GM21529 (cell line): ENCODE measurements around the gene GNB3.

ENCODE experiments used
- ATAC-seq: cut with Tn5 transposase; IDR thresholded peaks from one replicate; pipeline ENCODE4 v1.9.1; 2021; ENCODE audit not compliant: unreplicated experiment

Gene GNB3

DNA sequence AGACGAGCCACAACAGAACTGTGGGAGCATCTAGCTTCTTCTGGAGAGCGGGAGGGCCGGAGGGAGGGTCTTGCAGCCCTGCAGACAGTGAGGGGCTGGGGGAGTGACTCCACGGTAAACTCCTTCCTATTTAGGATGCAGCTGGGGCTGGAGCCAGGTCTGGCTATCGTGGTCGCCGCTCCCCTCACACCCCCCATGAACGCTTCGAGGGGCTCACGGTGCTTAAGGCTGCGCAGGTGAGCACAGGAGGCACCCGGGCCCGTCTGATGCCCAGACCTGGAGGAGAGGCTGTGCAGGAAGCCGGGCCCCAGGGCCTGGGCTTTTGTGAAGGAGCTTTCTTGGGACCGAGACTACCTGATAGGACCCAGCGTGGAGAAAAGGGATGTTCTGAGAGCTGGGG is 3.9 kb upstream of the GNB3 start:
- ATAC-seq, result no peak

DNA sequence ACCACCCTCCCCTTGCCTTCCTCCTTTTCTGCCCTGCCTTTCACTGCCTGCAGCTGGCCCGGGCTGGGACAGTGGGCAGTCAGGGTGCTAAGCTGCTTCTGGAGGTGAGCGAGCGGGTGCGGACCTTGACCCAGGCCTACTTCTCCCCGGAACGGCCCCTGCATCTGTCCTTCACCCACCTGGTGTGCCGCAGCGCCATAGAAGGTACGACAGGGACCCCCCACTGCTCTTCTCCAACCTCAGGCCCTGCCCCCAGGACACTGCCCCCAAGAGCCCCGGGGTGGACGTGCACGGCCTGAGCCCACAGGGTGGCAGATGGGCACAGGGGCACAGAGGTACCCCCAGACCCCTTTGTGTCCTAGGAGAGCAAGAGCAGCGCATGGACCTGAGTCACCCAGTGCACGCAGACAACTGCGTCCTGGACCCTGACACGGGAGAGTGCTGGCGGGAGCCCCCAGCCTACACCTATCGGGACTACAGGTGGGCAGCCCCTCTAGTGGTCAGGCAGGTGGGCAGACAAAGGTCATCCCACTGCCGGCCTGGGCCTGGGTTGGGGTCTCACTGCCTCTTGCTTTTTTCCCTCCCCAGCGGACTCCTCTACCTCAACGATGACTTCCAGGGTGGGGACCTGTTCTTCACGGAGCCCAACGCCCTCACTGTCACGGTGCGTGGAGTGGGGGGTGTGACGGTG is 3.2 kb upstream of the GNB3 start:
- ATAC-seq, result no peak

DNA sequence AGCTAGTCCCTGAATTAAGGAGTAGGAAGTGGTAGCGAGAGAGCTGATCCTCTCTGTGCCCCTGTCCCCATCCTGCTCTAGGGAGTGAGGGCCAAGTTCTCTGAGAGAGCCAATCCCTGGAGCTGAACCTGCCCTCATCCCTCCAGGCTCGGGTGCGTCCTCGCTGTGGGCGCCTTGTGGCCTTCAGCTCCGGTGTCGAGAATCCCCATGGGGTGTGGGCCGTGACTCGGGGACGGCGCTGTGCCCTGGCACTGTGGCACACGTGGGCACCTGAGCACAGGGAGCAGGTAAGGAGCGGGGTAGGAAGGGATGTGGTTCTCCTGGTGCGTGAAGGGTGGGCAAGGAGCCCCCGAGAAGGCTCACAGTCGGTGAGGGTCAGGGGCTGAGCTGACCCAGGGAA is 1.9 kb upstream of the GNB3 start:
- no peak for ATAC-seq

DNA sequence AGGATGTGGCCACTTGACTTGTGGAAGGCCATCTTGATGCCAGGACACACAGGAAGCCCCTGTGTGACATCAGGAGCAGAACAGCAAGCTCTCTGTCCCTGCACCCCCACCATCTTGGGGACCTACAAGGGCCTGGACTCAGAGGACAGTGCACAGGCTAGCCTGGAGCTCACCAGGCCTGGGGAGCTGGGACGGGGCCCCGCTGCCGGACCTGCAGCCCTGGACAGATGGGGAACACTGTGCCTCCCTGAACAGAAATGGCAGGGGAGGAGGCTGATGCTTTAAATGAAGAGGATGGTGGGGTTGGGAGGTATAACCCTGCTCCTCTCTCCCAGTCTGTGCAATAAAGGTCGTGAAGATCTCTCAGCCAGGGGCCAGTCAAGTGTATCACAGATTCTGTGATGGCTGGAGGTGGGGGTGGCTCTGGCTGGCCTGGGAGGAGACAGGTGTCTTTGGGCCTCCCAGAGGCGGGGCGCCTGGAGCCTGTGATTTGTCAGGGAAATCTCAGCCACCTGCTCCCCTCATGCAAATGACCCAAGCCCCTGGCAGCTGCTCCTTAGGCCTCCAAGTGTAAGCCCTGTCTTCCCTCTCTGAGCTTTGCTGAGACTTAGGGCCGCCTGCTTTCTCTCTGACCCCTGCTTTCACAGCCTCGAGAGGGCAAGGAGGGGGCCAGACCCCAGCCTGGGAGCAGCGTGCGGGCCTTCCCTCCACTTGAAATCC is 1.1 kb upstream of the GNB3 start:
- peak; percentile 85 for ATAC-seq

DNA sequence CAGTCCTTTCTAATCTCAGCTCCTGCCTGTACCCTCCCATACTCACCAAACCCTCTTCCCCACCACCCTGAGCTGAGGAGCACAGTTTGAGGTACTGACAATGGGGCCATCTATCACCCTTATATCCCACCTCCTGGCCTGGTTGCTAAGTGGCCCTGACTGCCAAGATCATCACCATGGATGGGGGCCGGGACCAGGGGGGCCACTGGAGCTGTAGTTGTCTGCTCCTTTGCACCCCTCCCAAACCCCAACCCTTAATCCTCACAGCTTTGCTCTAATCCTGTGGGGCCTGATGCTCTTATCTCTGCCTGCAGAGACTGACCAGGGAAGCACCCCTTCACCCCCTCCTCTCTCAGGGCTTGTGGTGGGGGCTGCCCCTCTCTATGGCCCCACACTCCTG is 395 bp upstream of the GNB3 start:
- ATAC-seq, result no peak

DNA sequence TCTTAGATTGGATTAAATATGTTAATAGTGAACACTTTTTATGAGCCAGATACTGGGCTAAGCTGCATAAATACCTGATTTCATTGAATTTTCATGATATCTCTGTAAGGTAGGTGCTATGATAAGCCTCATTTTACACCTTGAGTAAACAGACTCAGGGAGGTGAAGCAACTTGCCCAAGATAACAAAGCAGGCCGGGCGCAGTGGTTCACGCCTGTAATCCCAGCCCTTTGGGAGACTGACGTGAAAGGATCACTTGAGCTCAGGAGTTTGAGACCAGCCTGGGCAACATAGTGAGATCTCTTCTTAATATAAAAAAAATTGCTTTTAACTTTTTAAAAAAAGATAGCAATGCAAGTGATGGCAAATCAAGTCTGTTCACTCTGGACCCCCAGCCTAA is 1.4 kb downstream of the GNB3 start:
- no peak for ATAC-seq

DNA sequence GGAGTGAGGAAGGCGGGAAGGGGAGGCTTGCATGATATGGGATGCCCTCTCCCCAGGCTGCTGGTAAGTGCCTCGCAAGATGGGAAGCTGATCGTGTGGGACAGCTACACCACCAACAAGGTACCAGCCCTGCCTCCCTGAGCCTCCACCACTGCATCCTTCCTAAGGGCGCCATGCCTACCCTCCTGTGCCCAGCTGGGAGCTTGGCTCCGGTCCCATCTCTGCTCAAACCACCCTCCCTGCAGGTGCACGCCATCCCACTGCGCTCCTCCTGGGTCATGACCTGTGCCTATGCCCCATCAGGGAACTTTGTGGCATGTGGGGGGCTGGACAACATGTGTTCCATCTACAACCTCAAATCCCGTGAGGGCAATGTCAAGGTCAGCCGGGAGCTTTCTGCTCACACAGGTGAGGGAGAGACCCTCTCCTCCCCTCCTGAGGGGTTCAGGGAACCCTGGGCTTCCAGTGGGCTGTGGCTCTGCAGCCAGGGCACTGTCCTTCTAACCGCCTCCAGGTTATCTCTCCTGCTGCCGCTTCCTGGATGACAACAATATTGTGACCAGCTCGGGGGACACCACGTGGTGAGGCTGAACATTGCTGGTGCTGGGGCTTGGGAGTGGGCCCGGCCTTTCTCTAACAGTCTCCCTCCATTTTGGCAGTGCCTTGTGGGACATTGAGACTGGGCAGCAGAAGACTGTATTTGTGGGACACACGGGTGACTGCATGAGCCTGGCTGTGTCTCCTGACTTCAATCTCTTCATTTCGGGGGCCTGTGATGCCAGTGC is 2.6 kb downstream of the GNB3 start:
- ATAC-seq, result no peak

DNA sequence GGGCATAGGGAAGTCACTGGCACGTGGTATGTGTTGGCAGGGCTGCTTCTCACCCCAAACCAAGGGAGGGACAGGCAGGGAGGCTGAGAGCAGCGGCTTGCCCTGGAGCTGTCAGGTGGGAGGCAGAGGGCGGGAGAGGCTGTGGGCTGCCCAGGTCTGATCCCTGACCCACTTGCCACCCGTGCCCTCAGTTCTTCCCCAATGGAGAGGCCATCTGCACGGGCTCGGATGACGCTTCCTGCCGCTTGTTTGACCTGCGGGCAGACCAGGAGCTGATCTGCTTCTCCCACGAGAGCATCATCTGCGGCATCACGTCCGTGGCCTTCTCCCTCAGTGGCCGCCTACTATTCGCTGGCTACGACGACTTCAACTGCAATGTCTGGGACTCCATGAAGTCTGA is 4.7 kb downstream of the GNB3 start:
- ATAC-seq, result no peak

DNA sequence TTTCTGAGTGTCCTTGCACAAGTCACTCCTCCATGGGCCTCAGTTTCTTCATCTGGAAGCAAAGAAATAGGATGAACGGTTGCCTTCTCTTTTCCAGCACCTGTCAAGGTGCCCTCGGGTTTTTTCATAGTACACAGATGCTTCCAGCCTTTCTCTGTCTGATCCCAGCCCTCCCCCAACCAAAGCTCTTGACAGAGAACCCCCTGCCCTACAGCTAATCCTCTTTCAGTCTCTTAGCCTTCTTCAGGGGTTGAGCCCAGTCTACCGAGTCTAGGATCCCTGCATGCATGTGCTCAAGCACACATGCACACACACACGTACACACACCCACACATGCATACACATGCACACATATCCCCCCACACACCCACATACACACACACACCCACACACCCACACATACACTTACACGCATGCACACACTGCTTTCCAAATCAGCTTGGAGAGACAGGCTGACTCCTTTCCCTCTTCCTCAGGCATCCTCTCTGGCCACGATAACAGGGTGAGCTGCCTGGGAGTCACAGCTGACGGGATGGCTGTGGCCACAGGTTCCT is 5.7 kb downstream of the GNB3 start:
- ATAC-seq, result no peak

DNA sequence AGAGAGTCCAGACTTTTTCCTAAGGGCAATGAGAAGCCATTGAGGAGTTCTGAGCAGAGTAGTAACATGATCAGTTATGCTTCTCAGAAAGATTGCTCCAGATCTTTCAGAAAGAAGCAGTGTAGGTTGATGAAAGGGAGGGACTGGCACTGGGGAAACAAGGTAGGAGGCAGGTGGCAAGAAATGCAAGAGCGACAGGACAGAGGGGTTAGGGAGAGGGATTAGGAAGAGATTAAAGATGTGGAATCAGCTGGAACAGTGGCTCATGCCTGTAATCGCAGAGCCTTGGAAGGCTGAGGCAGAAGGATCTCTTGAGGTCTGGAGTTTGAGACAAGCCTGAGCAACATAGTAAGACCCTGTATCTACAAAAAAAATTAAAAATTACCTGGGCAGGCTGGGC is 7.0 kb downstream of the GNB3 start:
- no peak for ATAC-seq

DNA sequence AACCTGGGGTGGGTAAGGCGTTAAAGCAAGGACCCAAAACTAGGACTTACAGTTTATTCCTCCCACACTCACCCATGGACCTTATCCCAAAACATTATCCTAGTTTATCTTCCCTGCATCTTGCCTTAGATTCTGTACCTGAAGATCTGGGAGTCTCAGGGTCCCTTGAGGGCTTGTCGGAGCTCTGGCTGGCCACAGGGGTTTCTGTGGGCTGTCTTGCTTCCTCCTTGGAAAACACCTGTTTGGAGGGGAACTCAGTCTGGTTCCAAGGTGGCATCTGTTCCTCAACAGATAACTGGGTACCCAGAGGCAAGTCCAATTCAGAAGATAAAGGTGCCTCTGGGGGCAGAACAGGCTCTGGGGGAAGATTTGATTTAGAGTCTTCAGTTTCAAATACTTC is 8.7 kb downstream of the GNB3 start:
- no peak for ATAC-seq

DNA sequence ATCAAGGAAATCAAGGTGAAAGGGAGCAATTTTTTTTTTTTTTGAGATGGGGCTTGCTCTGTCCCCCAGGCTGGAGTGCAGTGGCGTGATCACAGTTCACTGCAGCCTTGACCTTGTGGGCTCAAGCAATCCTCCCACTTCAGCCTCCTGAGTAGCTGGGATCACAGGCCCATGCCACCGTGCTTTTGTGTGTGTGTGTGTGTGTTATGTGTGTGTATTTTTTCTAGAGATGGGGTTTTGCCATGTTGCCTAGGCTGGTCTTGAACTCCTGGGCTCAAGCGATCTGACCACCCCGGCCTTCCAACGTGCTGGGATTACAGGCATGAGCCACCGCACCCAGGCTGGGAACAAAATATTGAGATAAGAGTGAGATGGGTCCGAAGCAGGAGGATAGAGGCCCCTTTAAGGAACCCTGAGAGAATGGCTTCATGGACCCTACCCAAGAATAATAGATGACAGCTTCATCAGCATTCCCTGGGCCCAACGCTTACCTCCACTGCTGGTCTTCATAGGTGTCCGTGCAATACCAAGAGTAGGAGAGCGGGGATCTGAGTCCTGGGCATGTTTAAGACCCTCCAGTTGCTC is 9.3 kb downstream of the GNB3 start:
- ATAC-seq, result no peak

DNA sequence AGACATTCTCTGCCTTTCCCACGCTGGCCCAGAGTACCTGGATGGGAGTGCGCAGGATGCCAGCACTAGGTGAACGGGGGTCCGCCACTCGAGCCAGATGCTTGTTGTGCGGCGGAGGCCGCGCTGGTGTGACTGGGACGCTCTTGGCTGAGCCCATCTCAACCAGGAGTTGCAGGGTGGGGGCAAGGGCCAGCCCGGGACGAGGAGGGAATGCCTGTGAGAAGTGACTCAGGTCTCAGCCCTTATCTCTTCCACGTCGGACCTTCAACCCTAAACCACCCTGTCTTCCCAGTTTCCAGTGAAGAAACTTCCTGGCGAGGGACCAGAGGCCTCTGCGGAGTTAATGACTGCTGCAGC is 10.0 kb downstream of the GNB3 start:
- no peak for ATAC-seq

DNA sequence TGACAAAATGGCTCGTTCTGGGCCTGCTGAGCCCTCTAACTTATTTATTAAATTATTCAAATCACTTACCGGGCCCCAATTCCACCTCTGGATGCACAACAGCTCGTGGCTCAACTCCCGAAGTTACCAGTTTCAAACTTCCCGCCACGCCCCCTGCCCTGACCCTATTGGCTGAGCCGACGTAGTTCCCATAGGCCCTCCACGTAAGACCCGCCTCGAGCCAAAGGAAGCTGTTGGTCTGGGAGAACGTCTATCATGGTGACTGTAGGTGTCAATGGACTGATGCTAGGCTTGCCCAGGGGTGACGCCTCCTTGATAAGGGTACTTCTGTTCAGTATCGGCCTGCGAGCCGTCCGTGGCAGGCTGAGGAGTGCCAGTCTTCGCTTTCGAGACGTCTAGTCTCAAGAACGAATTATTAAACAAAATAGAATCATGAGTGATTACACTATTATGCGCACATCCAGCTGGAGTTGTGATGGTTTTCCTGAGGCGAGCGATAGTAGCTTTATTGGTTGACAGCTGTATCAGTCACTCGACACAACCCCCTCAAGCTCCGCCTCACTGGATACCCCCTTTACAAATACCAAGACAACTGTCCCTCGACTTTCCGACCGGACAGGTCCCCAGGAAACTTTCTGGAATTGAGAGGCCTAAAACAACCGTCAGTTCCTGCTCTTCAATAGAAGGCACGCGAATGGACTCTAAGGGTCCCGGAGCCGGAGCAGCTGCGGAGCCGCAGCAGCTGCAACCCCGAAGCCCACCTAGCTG is 10.6 kb downstream of the GNB3 start, which contains the start of gene CDCA3:
Gene CDCA3 (minus strand): TSS at position 134 of the 768 bp plus-strand sequence. CDS start 334 bp downstream, outside the sequence.
- peak; percentile 52 for ATAC-seq

DNA sequence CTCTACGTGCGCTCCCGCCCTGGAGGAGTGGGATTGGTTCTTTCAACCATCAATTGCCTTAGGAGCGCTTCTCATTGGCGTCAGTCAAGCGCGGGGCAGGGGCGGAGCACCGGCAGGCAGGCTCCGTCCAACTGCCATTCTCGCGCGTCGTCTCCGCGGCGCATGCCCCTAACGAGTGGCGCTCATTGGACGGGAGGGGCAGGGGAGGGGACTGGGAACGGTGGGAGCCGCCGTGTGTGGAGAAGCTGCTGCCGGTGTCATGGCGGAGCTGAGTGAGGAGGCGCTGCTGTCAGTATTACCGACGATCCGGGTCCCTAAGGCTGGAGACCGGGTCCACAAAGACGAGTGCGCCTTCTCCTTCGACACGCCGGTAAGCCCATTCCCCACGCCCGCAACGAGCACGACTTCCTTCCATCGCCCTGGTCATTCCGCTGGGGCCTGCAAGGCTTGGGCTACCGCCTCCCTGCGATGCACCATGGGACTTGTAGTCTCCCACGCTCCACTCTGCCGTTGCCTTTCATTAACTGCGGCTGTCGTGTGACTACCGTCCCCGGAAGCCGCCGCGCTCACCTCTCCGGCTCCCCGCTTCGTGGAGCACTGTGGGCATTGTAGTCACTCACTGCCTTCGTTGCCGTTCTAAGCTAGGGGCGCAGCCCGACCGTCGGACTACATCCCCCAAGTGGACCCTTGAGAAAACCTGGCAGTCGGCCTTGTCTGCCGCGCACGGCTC is 11.4 kb downstream of the GNB3 start, which contains the start of gene USP5:
Gene USP5 (plus strand): TSS at position 230 of the 730 bp plus-strand sequence. CDS start 30 bp downstream, at position 260.
- peak; percentile 71 for ATAC-seq

DNA sequence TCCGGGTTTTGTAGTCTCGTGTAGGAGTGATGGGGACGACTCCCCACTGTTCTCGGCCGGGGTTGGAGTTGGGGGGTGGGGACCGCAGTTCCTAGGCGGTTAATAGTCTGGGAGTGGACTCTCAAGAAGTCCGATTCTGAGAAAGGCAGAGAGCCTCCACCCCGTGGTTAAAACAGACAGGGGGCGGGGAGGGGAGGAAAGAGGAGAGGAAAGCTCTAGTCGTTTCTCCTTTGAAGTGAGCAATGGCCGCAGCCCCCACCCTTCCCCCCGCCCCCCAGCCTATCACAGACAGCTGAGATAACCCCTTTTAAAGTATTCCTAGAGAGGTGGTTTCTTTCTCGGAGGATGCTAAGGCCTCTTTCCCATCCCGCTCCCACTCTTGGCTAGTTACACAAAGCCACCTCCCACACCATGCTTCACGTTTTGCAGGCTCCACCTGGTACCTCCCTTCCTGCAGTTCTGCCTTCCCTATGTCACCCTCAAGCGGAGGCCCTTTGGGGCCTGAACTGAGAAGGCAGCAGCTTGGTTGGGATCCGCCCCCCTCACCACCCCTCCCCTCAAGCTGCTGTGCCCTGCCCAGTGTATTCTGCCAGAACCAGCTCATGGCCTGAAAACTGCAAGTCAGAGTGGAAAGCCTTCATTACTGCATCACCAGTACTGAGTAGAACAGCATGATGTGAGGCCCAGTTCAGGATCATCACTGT is 12.1 kb downstream of the GNB3 start:
- ATAC-seq, result no peak

DNA sequence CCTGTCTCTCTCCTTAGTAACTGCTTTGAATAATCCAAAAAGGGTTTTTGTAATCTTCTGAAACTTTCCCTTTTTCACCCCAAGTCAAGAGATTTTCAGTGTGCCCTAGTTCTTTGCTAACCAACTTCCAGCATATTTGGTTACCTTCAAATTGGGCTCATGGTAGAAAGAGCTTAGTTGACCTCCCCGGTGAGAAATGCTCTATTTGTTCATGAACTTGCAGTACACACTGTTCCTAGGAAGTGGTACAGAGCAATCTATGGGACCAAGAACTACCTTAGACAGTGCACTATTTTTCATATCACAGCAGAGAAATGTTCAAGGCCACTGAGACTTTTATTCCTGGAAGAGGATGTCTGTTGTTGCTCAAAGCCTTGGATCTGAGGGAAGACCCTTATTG is 12.9 kb downstream of the GNB3 start:
- ATAC-seq, result no peak

DNA sequence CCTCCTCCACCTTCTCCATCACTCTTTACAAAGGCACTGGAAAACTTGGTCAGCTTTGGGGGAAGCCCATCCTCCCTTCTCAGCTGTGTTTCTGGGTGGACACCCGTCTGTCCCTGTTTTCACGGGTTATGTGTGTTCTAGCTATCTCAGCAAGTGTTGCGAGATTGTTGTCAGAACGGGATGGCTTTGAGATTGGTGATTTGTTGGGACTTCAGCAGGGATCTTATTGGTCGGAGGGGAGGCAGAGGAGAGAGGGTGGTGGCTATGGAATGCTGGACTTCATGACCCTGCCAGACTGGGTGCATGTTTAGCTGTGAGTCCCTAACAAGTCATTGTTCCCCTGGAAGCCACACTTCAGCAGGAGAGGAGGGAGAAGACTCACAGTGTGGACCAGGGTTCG is 13.3 kb downstream of the GNB3 start:
- no peak for ATAC-seq

DNA sequence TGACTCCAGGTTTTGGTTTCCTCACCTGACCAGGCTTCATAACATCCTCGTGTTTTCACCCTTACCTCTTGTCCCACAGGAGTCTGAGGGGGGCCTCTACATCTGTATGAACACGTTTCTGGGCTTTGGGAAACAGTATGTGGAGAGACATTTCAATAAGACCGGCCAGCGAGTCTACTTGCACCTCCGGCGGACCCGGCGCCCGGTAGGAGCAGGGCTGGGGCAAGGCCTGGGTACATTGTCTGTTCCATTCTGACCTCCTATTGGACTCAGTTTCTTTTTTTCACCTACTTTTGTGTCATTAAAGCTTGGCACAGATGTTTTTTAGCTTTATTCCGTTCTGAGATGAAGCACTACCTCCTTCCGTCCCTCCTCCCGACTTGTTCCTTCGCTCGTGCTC is 14.6 kb downstream of the GNB3 start:
- no peak for ATAC-seq
